ENCODE results near the gene ESRRG. TPM values are rescaled to one million over a fixed set of nuclear protein-coding genes. Genes with fewer than 3 reads are reported as not detected.

The ESRRG gene
- total and polyA plus RNA-seq, 2 of the 8 experiments (the other 6 are each of a cell fraction or from before 2014, with no cell fraction given), result 0.59 to 1.4 TPM

GRCh38 chr1:216457356-216457755 lies 265.9 kb downstream of the ESRRG start:
- Histone ChIP-seq H3K23me2 (ENCODE audit: low read depth, low read length) (no peaks in the 10 kb centered on the region), H3K4ac (replicated peaks; ENCODE audit: insufficient read length, low read depth, low read length) (no peak overlapping the region), H3K14ac (ENCODE audit: insufficient read length) (no peak overlapping the region), H3K79me1 (ENCODE audit: low read depth, low read length) (no peaks in the 10 kb centered on the region), H2BK15ac (ENCODE audit: low read length) (no peak overlapping the region), H2AFZ (ENCODE audit: low read length) (no peak overlapping the region), H4K5ac (ENCODE audit: insufficient read length, low read depth, low read length) (no peak overlapping the region), H3K4me1 (replicated peaks in 1 of 4; ENCODE audit: control insufficient read depth in 3 of 4, insufficient read depth in 4 of 4, low read length in 3 of 4) (peaks cover 0 to 4% (median 0%) of the 10 kb centered on the region in 4 experiments; a peak in 1 of 7 replicates), H3K18ac (ENCODE audit: extremely low read depth, low read length) (no peak overlapping the region), H3K4me3 (ENCODE audit: extremely low read depth in 1 of 4, insufficient read depth in 2 of 4, low read depth in 3 of 4, low read length in 4 of 4) (no peak overlapping the region), H3K9me3 (ENCODE audit: insufficient read depth in 2 of 2, low read depth in 1 of 2, low read length in 1 of 2) (no peaks in the 10 kb centered on the region), H4K20me1 (replicated peaks in 1 of 2; ENCODE audit: control insufficient read depth in 1 of 2, insufficient read depth in 2 of 2, low read length in 2 of 2) (no peaks in the 10 kb centered on the region), H3K27ac (ENCODE audit: low read depth, low read length) (no peak overlapping the region), H2BK120ac (replicated peaks; ENCODE audit: low read depth, low read length) (no peak overlapping the region), H3K36me3 (ENCODE audit: control insufficient read depth in 2 of 4, insufficient read depth in 4 of 4, low read length in 3 of 4) (no peaks in the 10 kb centered on the region), H2AK5ac (ENCODE audit: low read depth, low read length) (no peak overlapping the region), H2BK12ac (ENCODE audit: low read depth, low read length) (no peak overlapping the region), H2BK20ac (ENCODE audit: low read length) (no peak overlapping the region), H3K9ac (replicated peaks in 1 of 4; ENCODE audit: extremely low read depth in 1 of 4, low read depth in 3 of 4, low read length in 3 of 4) (no peak overlapping the region), H4K8ac (ENCODE audit: extremely low read depth, insufficient read depth, low read length) (no peak overlapping the region), H3K4me2 (ENCODE audit: insufficient read depth in 1 of 2, low read depth in 2 of 2, low read length in 2 of 2) (no peak overlapping the region), H4K91ac (replicated peaks; ENCODE audit: insufficient read length, low read length) (no peak overlapping the region), H3K23ac (ENCODE audit: insufficient read length) (no peak overlapping the region), H3K56ac (replicated peaks; ENCODE audit: insufficient read length, low read depth, low read length) (no peak overlapping the region), H3K79me2 (ENCODE audit: control insufficient read depth in 1 of 2, insufficient read depth in 2 of 2, low read length in 2 of 2) (no peaks in the 10 kb centered on the region), H3K27me3 (replicated peaks in 1 of 4; ENCODE audit: control insufficient read depth in 3 of 4, extremely low read depth in 1 of 4, insufficient read depth in 3 of 4, low read length in 3 of 4) (no peaks in the 10 kb centered on the region), H2BK5ac (ENCODE audit: low read depth, low read length) (no peak overlapping the region)
- POLR2A ChIA-PET (ENCODE audit: partially characterized antibody), result no interaction called here
- no peak for FAIRE-seq
- CTCF ChIA-PET (ENCODE audit: partially characterized antibody), result no interaction called here
- no peak for DNase-seq (ENCODE audit: low read depth in 1 of 2, low spot score in 2 of 2)
- no peak for TF ChIP-seq TEAD4 (IDR thresholded peaks at IDR 0.05; ENCODE audit: low read depth, low read length)
- TF ChIP-seq SP1 (IDR thresholded peaks at IDR 0.05; ENCODE audit: low read depth, low read length), result no peak
- TF ChIP-seq TAF7 (optimal IDR thresholded peaks at IDR 0.05; ENCODE audit: borderline replicate concordance, low read depth, low read length), result no peak
- TF ChIP-seq GABPA (IDR thresholded peaks at IDR 0.05; ENCODE audit: borderline replicate concordance, insufficient read depth, low read length), result no peak
- TF ChIP-seq SIRT6 (IDR thresholded peaks at IDR 0.05; ENCODE audit: low read length), result no peak
- TF ChIP-seq RFX5 (IDR thresholded peaks at IDR 0.05; ENCODE audit: borderline replicate concordance, low read depth, low read length), result no peak
- no peak for TF ChIP-seq TCF12 (IDR thresholded peaks at IDR 0.05; ENCODE audit: low read depth, low read length)
- no peak for TF ChIP-seq USF2 (IDR thresholded peaks at IDR 0.05; ENCODE audit: low read length)
- TF ChIP-seq JUN (IDR thresholded peaks at IDR 0.05; ENCODE audit: low read depth, low read length), result no peak
- no peak for TF ChIP-seq YY1 (IDR thresholded peaks at IDR 0.05; ENCODE audit: low read depth, low read length)
- no peak for TF ChIP-seq RXRA (IDR thresholded peaks at IDR 0.05; ENCODE audit: insufficient read depth, low read depth, low read length)
- TF ChIP-seq EGR1 (IDR thresholded peaks at IDR 0.05; ENCODE audit: borderline replicate concordance, low read depth, low read length), result no peak
- TF ChIP-seq MAFK (IDR thresholded peaks at IDR 0.05; ENCODE audit: low read depth, low read length), result no peak
- no peak for TF ChIP-seq NRF1 (IDR thresholded peaks at IDR 0.05; ENCODE audit: low read depth, low read length)
- TF ChIP-seq PHF8 (conservative IDR thresholded peaks at IDR 0.05; ENCODE audit: low read depth, low read length), result no peak
- TF ChIP-seq ZNF274 (IDR thresholded peaks at IDR 0.05; ENCODE audit: borderline replicate concordance, extremely low read depth, low read length), result no peak

Measured in H1 (cell line).